OCI-LY3 (cell line): ENCODE measurements around the gene GJC2.

Experiments
- H2AFZ ChIP-seq: fragments of 200-600, 300-600 bp; shearing (Covaris generic); 2 replicates; pipeline ENCODE4 v1.6.0; 2014; ENCODE audit warnings: antibody characterized with exemption, low read depth, low read length
- H3K27ac ChIP-seq: fragments of 200-600, 300-600 bp; sonication (generic); 2 replicates; pipeline ENCODE4 v1.5.1; 2014; ENCODE audit warnings: mild to moderate bottlenecking, low read length, moderate library complexity, mixed read lengths
- H3K27me3 ChIP-seq: fragments of 200-600, 300-600 bp; sonication (generic); 2 replicates; pipeline ENCODE4 v1.6.1; 2014; ENCODE audit warnings: low read depth, low read length, mixed read lengths
- H3K36me3 ChIP-seq: fragments of 200-600, 300-600 bp; sonication (generic); replicated peaks from 2 replicates; pipeline ENCODE3; 2014; ENCODE audit warnings: low read depth, low read length, mixed read lengths
- H3K4me1 ChIP-seq: fragments of 300-600, 200-600 bp; sonication (generic); 2 replicates; pipeline ENCODE4 v1.6.1; 2014; ENCODE audit warnings: low read length, mixed read lengths
- H3K4me2 ChIP-seq: fragments of 200-600, 300-600 bp; sonication (generic); 2 replicates; pipeline ENCODE4 v1.6.1; 2014; ENCODE audit warnings: low read length, mixed read lengths
- H3K4me3 ChIP-seq: fragments of 300-600, 200-600 bp; sonication (generic); 2 replicates; pipeline ENCODE4 v1.5.1; 2014; ENCODE audit warnings: antibody characterized with exemption, mild to moderate bottlenecking, low read length, moderate library complexity
- H3K79me2 ChIP-seq: fragments of 300-600, 200-600 bp; shearing (Covaris generic); 2 replicates; pipeline ENCODE4 v1.6.1; 2014; ENCODE audit warnings: mild to moderate bottlenecking, low read length, mixed read lengths
- H3K9ac ChIP-seq: fragments of 300-600, 200-600 bp; shearing (Covaris generic); 2 replicates; pipeline ENCODE4 v1.6.0; 2014; ENCODE audit warnings: mild to moderate bottlenecking, low read length, moderate library complexity
- H3K9me3 ChIP-seq: fragments of 200-600, 300-600 bp; shearing (Covaris generic); 2 replicates; pipeline ENCODE4 v1.6.1; 2014; ENCODE audit warnings: low read length, mixed read lengths; ENCODE audit not compliant: insufficient read depth
- H4K20me1 ChIP-seq: fragments of 200-600, 300-600 bp; sonication (generic); 2 replicates; pipeline ENCODE4 v1.6.1; 2016; ENCODE audit warnings: low read length, mixed read lengths; ENCODE audit not compliant: insufficient read depth
- EZH2phosphoT487 ChIP-seq: fragments of 200-600 bp; shearing (Covaris generic); IDR thresholded peaks from 2 replicates; pipeline ENCODE4 v1.6.1; 2018; ENCODE audit warnings: antibody characterized with exemption, mixed run types, low read depth
- TF ChIP-seq, protein P1 (sequence below): fragments of 200-600, 300-600 bp; sonication (generic); IDR thresholded peaks from 2 replicates; pipeline ENCODE4 v1.5.1; 2014; ENCODE audit warnings: antibody characterized with exemption, low read length, low read depth

The GJC2 gene

GRCh38 chr1:228154670-228155571 is 5.2 kb downstream of the GJC2 start:
- no peak overlapping the region for H2AFZ ChIP-seq
- H4K20me1 ChIP-seq, result no peaks in the 10 kb centered on the region
- no peak overlapping the region for H3K4me2 ChIP-seq
- no peak for TF ChIP-seq EZH2phosphoT487
- TF ChIP-seq, protein P1, sequence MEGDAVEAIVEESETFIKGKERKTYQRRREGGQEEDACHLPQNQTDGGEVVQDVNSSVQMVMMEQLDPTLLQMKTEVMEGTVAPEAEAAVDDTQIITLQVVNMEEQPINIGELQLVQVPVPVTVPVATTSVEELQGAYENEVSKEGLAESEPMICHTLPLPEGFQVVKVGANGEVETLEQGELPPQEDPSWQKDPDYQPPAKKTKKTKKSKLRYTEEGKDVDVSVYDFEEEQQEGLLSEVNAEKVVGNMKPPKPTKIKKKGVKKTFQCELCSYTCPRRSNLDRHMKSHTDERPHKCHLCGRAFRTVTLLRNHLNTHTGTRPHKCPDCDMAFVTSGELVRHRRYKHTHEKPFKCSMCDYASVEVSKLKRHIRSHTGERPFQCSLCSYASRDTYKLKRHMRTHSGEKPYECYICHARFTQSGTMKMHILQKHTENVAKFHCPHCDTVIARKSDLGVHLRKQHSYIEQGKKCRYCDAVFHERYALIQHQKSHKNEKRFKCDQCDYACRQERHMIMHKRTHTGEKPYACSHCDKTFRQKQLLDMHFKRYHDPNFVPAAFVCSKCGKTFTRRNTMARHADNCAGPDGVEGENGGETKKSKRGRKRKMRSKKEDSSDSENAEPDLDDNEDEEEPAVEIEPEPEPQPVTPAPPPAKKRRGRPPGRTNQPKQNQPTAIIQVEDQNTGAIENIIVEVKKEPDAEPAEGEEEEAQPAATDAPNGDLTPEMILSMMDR, result no peak
- H3K27ac ChIP-seq, result no peak overlapping the region
- H3K9ac ChIP-seq, result no peak overlapping the region
- no peaks in the 10 kb centered on the region for H3K79me2 ChIP-seq
- no peak overlapping the region for H3K4me3 ChIP-seq
- H3K27me3 ChIP-seq, result no peaks in the 10 kb centered on the region
- H3K4me1 ChIP-seq, result no peaks in the 10 kb centered on the region
- no peaks in the 10 kb centered on the region for H3K36me3 ChIP-seq
- H3K9me3 ChIP-seq, result no peaks in the 10 kb centered on the region

DNA sequence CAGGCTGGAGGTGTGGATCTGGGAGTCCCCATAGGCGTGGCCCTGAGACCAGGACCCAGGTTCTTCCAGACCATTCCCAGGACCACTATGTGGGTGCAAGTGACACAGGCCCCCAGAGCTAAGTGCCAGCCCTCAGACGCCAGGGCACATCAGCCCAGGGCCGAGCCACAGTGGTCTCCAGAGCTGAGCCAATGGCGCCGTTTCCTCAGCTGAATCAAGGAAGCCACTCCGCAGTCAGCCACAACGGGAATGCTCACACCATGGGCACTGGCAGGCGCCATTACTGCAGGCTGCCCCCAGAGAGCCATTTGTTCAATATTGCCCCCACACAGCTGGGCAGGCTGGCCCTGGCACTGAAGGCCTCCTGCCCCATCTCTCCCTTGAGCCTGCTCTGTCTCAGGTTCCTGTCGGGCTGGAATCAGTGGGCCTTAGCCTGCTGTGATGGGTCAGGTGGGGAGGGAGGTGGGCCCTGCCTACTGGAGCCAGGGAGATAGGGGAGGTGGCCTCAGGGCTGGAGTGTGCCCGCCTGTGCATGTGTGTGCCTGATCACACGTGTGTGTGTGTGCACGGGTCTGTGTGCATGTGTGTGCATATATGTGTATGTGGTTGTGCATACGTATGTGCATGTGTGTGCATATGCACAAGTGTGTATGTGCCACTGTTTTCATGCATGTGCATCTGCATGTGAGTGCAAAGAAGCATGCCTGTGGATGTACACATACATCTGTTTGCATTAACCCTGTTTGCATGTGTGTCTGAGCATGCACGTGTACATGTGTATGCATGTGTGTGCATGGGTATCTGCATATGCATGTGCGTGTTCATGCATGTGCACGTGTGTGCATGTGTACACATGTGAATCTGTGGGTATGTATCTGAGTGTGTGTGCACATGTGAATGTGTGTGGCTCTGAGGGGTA is 6.1 kb downstream of the GJC2 start:
- no peak overlapping the region for H2AFZ ChIP-seq
- no peak overlapping the region for H3K27ac ChIP-seq
- H3K4me1 ChIP-seq, result no peaks in the 10 kb centered on the region
- H3K36me3 ChIP-seq, result no peaks in the 10 kb centered on the region
- no peaks in the 10 kb centered on the region for H4K20me1 ChIP-seq
- no peaks in the 10 kb centered on the region for H3K9me3 ChIP-seq
- no peak overlapping the region for H3K9ac ChIP-seq
- H3K27me3 ChIP-seq, result no peaks in the 10 kb centered on the region
- TF ChIP-seq, protein P1, result no peak
- TF ChIP-seq EZH2phosphoT487, result no peak
- H3K4me3 ChIP-seq, result no peak overlapping the region
- H3K4me2 ChIP-seq, result no peak overlapping the region
- H3K79me2 ChIP-seq, result no peaks in the 10 kb centered on the region

GRCh38 chr1:228156515-228156881 is 6.8 kb downstream of the GJC2 start:
- no peaks in the 10 kb centered on the region for H4K20me1 ChIP-seq
- no peak overlapping the region for H3K4me3 ChIP-seq
- H3K79me2 ChIP-seq, result no peaks in the 10 kb centered on the region
- H3K4me2 ChIP-seq, result no peak overlapping the region
- TF ChIP-seq EZH2phosphoT487, result no peak
- TF ChIP-seq, protein P1, result no peak
- H3K27ac ChIP-seq, result no peak overlapping the region
- no peaks in the 10 kb centered on the region for H3K27me3 ChIP-seq
- H3K9ac ChIP-seq, result no peak overlapping the region
- H2AFZ ChIP-seq, result no peak overlapping the region
- H3K36me3 ChIP-seq, result no peaks in the 10 kb centered on the region
- no peaks in the 10 kb centered on the region for H3K9me3 ChIP-seq
- H3K4me1 ChIP-seq, result no peaks in the 10 kb centered on the region
